Aortic smooth muscle cell (primary cell): Measurements from ENCODE around the gene ZSWIM4. TPM values are rescaled to one million over a fixed set of nuclear protein-coding genes. Genes with fewer than 3 reads are reported as not detected.

Source experiments
- total RNA-seq: library from RNA; depleted of rRNA; stranded (reverse); fragments of >200 nt; gene quantifications from 2 replicates; pipeline ENCODE4 v1.2.3, GENCODE V29; 2014

ZSWIM4 gene
- total RNA-seq: 2.5 and 2.9 TPM in 2 replicates

GRCh38 chr19:13794757-13795589 is at the start of gene ZSWIM4:
Gene ZSWIM4, plus strand, starts transcription at chr19:13795443. Its CDS starts 206 bp downstream, at chr19:13795649.

GRCh38 chr19:13764101-13764807 is 31.0 kb upstream of the ZSWIM4 start, which contains the start of gene MRI1:
Gene MRI1, plus strand, starts transcription at chr19:13764522. Its CDS starts 67 bp downstream, at chr19:13764589.

GRCh38 chr19:13774217-13775191 is 20.7 kb upstream of the ZSWIM4 start, which contains the start of gene C19orf53:
Gene C19orf53, plus strand, starts transcription at chr19:13774456. Its CDS starts 22 bp downstream, at chr19:13774478.

GRCh38 chr19:13876834-13877233 is 81.6 kb downstream of the ZSWIM4 start, which contains the start of gene NANOS3:
Gene NANOS3, plus strand, starts transcription at chr19:13877134. Its CDS starts 115 bp downstream, at chr19:13877249.

Other genes starting within 250 kb of the ZSWIM4 start
- gene MRI1, start 30.9 kb upstream of the ZSWIM4 start, total RNA-seq: 26.4 and 28.4 TPM in 2 replicates
- gene C19orf53, start 21.0 kb upstream of the ZSWIM4 start, total RNA-seq: 65.1 and 80.5 TPM in 2 replicates
- gene NANOS3, start 81.7 kb downstream of the ZSWIM4 start, total RNA-seq: not detected in 2 replicates
- 0.87 and 1.2 TPM in 2 replicates for gene BRME1, start 110.7 kb downstream of the ZSWIM4 start, total RNA-seq
- 5.2 and 8.3 TPM in 2 replicates for gene CC2D1A, start 110.8 kb downstream of the ZSWIM4 start, total RNA-seq
- 0.66 and 0.87 TPM in 2 replicates for gene PODNL1, start 143.0 kb downstream of the ZSWIM4 start, total RNA-seq
- 7.5 and 8.6 TPM in 2 replicates for gene DCAF15, start 157.1 kb downstream of the ZSWIM4 start, total RNA-seq
- 2.9 and 3.0 TPM in 2 replicates for gene RFX1, start 210.9 kb downstream of the ZSWIM4 start, total RNA-seq
- gene RLN3, start 232.7 kb downstream of the ZSWIM4 start, total RNA-seq: not detected in 2 replicates
- 0.75 and 2.1 TPM in 2 replicates for gene IL27RA, start 236.3 kb downstream of the ZSWIM4 start, total RNA-seq